HL-60 (cell line): ENCODE data around the gene DENND11.

Source experiments
- CTCF ChIP-seq: IDR thresholded peaks from one replicate; pipeline ENCODE4 v1.5.1; 2011; ENCODE audit warnings: low read length, control low read depth, inconsistent platforms; ENCODE audit not compliant: insufficient read depth
- GABPA ChIP-seq: IDR thresholded peaks from 2 replicates; pipeline ENCODE4 v1.6.1; 2012; ENCODE audit warnings: low read depth
- POLR2AphosphoS5 ChIP-seq: IDR thresholded peaks from 2 replicates; pipeline ENCODE4 v1.6.1; 2012; ENCODE audit warnings: low read depth
- REST ChIP-seq: IDR thresholded peaks from 2 replicates; pipeline ENCODE4 v1.6.1; 2012; ENCODE audit warnings: low read depth; ENCODE audit not compliant: insufficient replicate concordance

- TF ChIP-seq CTCF = no peak
- TF ChIP-seq POLR2AphosphoS5 = no peak
- no peak for TF ChIP-seq GABPA
- TF ChIP-seq REST = no peak
Observed at GRCh38 chr7:141706239-141707064, 4.5 kb upstream of the DENND11 start.
